Tibial nerve (tissue), 4 donors: ENCODE measurements around the gene UBE2L5. TPM values are rescaled to one million over a fixed set of nuclear protein-coding genes. Genes with fewer than 3 reads are reported as not detected.

Source experiments
- DNase-seq, 2 donors: peaks; one replicate each; pipeline ENCODE4 v3.0.0-alpha.2; 2019; ENCODE audit warnings: low spot score in 2 of 2
- H3K27ac ChIP-seq, 4 donors: fragments of 200-600 bp; sonication (generic) in 3 of 4; one replicate each; pipeline ENCODE4 v1.5.1; 2017 to 2019; ENCODE audit warnings: mild to moderate bottlenecking in 1 of 4
- H3K27me3 ChIP-seq, 2 donors: fragments of 200-600 bp; sonication (generic) in 1 of 2; one replicate each; pipeline versions ENCODE4 v1.5.1 to v1.6.0; 2017 to 2019
- H3K36me3 ChIP-seq, 3 donors: fragments of 200-600 bp; sonication (generic); one replicate each; pipeline ENCODE4 v1.5.1; 2018 to 2019
- H3K4me1 ChIP-seq, 4 donors: fragments of 200-600 bp; sonication (generic) in 3 of 4; one replicate each; pipeline ENCODE4 v1.5.1; 2017 to 2019
- H3K4me3 ChIP-seq, 4 donors: fragments of 200-600 bp; sonication (generic) in 3 of 4; one replicate each; pipeline ENCODE4 v1.5.1; 2017 to 2019; ENCODE audit warnings: mild to moderate bottlenecking in 1 of 4, moderate library complexity in 1 of 4
- H3K9me3 ChIP-seq, 4 donors: fragments of 200-600 bp; sonication (generic) in 3 of 4; one replicate each; pipeline ENCODE4 v1.5.1; 2017 to 2019
- EP300 ChIP-seq, 2 donors: sonication (generic); formaldehyde crosslinking; IDR thresholded peaks; one replicate each; pipeline ENCODE4 v1.6.1; 2017; ENCODE audit warnings: antibody characterized with exemption in 2 of 2, mild to moderate bottlenecking in 1 of 2
- POLR2A ChIP-seq, 2 donors: fragments of 450-650 bp; IDR thresholded peaks; one replicate each; pipeline ENCODE4 v1.6.1; 2017; ENCODE audit warnings: antibody characterized with exemption in 2 of 2, mild to moderate bottlenecking in 2 of 2, moderate library complexity in 2 of 2
- WGBS, 2 donors: methylation state at CpG; one replicate each; pipeline ENCODE4 v1.1.5; 2018; 5-methylcytosine and 5-hydroxymethylcytosine counted together
- total RNA-seq, 4 donors: library from RNA; depleted of rRNA; stranded (reverse); fragments of >200 nt; gene quantifications; one replicate each; pipeline ENCODE4 v1.1.0, GENCODE V29; 2016
- TF ChIP-seq, protein P1 (sequence below), 5 experiments: fragments of 200-600 bp in 3 of 5; fragments of 450-650 bp in 2 of 5; sonication (generic) in 3 of 5; IDR thresholded peaks; one replicate each; pipeline ENCODE4 v1.5.1; 2016 to 2019; ENCODE audit warnings: antibody characterized with exemption in 5 of 5, mild to moderate bottlenecking in 3 of 5, moderate library complexity in 2 of 5

Gene UBE2L5
- total RNA-seq, 4 donors from 2014 or later, result not detected

DNA sequence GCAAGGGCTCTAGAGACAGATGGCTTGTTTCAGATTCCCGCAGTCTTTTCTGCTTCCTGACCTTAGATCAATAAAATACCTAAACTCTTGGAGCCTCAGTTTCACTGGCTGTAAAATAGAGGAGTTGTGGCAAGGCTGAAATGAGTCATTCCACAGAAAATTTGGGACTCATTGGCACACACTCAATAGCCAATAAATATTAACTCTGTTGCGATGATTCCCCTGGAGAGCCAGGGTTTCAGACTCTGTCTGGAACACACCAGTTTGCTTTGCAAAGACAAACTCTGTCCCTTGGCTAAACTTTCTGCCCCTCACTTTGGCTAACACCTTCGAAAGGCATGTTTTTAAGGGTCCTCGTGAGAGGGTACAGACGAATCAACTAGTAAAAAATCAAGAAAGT, 18.1 kb upstream of the UBE2L5 start:
- Histone ChIP-seq H3K36me3 (no peaks in the 10 kb centered on the region), H3K9me3 (no peaks in the 10 kb centered on the region), H3K4me1 (peaks cover 0 to 14% (median 11%) of the 10 kb centered on the region in 4 donors), H3K27ac (peak overlapping the region in 1 of 4 donors; percentile 7), H3K4me3 (no peak overlapping the region), H3K27me3 (no peaks in the 10 kb centered on the region)
- no peak for TF ChIP-seq POLR2A (IDR thresholded peaks at IDR 0.05)
- TF ChIP-seq, protein P1, sequence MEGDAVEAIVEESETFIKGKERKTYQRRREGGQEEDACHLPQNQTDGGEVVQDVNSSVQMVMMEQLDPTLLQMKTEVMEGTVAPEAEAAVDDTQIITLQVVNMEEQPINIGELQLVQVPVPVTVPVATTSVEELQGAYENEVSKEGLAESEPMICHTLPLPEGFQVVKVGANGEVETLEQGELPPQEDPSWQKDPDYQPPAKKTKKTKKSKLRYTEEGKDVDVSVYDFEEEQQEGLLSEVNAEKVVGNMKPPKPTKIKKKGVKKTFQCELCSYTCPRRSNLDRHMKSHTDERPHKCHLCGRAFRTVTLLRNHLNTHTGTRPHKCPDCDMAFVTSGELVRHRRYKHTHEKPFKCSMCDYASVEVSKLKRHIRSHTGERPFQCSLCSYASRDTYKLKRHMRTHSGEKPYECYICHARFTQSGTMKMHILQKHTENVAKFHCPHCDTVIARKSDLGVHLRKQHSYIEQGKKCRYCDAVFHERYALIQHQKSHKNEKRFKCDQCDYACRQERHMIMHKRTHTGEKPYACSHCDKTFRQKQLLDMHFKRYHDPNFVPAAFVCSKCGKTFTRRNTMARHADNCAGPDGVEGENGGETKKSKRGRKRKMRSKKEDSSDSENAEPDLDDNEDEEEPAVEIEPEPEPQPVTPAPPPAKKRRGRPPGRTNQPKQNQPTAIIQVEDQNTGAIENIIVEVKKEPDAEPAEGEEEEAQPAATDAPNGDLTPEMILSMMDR (IDR thresholded peaks at IDR 0.05), result no peak
- no peak for TF ChIP-seq EP300 (IDR thresholded peaks at IDR 0.05)
- no peak for DNase-seq
- WGBS, 2 donors, result 72 to 81% methylated on average over 5 of the region's 5 CpGs

DNA sequence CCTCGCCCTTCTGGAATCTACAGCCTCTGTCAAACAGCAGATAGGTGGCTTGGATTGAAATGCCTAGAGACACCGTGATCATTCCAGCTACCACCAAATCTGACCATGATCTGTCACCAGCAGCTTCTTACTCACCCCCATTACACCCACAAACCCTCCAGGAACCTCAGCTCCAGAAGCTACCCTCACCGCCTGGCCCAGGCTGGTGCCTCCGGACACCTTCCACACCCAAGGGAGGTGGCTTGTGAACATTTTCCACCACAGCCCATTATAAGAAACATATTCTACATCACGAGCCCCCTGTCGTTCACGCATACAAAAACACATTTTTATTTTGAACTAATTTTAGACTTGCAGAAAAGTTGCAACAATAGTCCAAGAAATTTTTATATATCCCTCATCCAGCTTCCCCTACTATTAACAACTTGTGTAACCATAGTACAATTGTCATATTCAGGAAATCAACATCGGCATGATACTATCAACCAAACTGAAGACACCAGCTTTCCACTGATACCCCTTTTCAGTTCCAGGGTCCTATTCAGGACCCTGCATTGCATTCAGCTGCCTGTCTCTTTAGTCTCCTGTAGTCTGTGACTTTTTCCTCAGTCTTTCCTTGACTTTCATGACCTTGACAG, 15.4 kb upstream of the UBE2L5 start:
- Histone ChIP-seq H3K27ac (no peak overlapping the region), H3K9me3 (no peaks in the 10 kb centered on the region), H3K27me3 (no peaks in the 10 kb centered on the region), H3K4me1 (peaks cover 0 to 25% (median 12%) of the 10 kb centered on the region in 4 donors), H3K4me3 (no peak overlapping the region), H3K36me3 (no peaks in the 10 kb centered on the region)
- DNase-seq, result no peak
- 92 to 94% methylated on average over 8 of the region's 8 CpGs for WGBS, 2 donors
- TF ChIP-seq POLR2A (IDR thresholded peaks at IDR 0.05) (no peak), EP300 (IDR thresholded peaks at IDR 0.05) (no peak)

DNA sequence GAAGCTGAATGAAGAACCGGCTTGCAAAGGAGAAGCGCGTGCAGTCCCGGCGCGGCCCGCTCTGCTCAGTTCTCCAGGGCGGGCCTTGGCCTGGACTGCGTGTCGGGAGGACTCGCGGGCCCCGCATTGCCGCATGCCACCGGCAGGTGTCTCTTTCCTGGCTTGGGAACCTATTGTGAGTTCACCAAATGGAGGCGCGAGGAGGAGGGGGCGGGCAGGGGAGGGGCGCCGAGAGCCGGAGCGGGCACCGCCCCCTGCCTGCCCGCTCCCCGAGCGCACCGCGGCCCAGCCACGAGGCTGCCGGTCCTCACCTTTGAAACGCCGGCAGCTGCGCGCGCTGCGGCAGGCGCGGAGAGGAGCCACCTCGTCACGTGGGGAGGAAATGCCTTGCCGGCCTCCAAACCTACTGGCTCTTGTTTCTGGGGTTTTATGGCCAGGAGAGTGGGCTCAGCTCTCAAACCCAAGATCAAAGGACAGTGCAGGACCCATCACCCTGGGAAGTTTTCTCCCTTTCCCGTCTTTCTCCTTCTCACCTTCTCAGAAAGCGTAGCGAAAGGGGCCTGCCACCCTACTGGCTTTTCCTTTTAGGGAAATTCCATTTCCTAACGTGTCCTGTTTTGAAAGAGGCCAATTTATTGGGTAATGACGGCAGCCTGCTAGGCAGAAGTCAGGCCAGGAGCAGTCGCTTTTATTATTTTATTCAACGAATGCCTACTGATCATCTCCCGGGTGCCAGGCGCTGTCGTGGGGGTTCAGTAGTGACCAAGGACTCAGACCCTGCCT, 13.8 kb upstream of the UBE2L5 start:
- peak overlapping the region; percentile 69 to 92 (median 82) for H3K27ac ChIP-seq

DNA sequence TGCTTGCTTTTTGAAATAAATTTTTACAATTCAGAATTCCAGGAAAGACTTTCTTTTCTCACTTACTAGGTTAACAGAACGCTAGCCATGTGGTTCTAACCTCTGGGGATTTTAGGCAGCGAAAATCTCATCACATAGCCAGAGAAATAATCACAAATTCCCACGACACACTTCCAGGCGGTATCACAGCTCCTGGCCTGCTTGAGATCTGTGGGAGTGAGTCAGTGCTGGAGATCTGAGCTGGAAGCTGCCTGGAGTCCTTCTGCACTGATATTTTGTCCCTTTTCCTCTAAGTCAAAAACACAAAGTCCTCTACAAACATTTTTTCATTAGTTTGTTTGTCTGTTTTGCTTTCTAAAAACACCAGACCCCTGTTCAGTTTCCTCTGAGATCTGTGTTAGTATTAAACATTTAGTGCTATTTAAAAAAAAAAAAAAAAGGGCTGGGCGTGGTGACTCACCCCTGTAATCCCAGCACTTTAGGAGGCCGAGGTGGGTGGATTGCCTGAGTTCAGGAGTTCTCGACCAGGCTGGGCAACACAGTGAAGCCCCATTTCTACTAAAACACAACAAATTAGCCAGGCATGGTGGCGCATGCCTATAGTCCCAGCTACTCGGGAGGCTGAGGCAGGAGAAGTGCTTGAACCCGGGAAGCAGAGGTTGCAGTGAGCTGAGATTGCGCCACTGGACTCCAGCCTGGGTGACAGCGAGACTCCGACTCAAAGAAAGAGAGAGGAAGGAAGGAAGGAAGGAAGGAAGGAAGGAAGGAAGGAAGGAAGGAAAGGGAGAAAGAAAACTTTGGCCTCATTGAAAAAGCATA, 12.2 kb upstream of the UBE2L5 start:
- H3K27me3 ChIP-seq, result no peaks in the 10 kb centered on the region
- H3K9me3 ChIP-seq, result no peaks in the 10 kb centered on the region
- H3K4me1 ChIP-seq, result peaks cover 0 to 25% (median 12%) of the 10 kb centered on the region in 4 donors
- no peaks in the 10 kb centered on the region for H3K36me3 ChIP-seq
- 77% methylated on average over 13 of the region's 13 CpGs for WGBS, 2 donors
- no peak overlapping the region for H3K4me3 ChIP-seq
- TF ChIP-seq EP300 (IDR thresholded peaks at IDR 0.05) (peak in 1 of 2 donors; percentile 29), POLR2A (IDR thresholded peaks at IDR 0.05) (no peak)
- peak overlapping the region in 3 of 4 donors; percentile 69 to 92 (median 92) for H3K27ac ChIP-seq
- no peak for DNase-seq

More for the DNA sequence above, 13.8 kb upstream of the UBE2L5 start:
- Histone ChIP-seq H3K27me3 (no peaks in the 10 kb centered on the region), H3K9me3 (no peaks in the 10 kb centered on the region), H3K4me3 (peak overlapping the region; percentile 26 to 60 (median 38)), H3K4me1 (peaks cover 0 to 25% (median 12%) of the 10 kb centered on the region in 4 donors), H3K36me3 (no peaks in the 10 kb centered on the region)
- TF ChIP-seq POLR2A (IDR thresholded peaks at IDR 0.05), result peak in 1 of 2 donors; percentile 6
- TF ChIP-seq EP300 (IDR thresholded peaks at IDR 0.05), result peak in 1 of 2 donors; percentile 77
- TF ChIP-seq, protein P1 (IDR thresholded peaks at IDR 0.05), result peak; percentile 79 to 93 (median 85)
- peak; percentile 90 to 93 for DNase-seq
- WGBS, 2 donors, result 12 to 16% methylated on average over 36 to 51 of the region's 51 CpGs

DNA sequence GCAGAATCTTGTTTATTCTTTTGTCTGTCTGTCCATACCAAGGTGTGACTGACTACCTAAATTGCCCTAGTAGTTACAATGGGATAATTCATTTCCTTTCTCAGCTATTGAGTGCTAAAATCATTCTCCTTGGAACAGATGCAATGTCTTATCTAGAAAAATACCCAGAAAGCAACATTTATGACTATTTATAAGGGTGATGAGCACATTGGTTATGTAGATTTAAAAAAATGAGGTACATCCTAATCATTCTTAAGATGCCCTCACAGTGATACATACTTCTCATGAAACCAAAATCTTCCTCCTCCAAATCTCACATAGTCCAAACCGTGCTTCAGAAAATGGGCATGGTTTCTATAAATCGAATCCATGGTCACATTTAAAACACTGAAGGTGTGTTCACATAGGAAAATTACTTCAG, 11.6 kb upstream of the UBE2L5 start:
- no peaks in the 10 kb centered on the region for H3K36me3 ChIP-seq
- TF ChIP-seq EP300 (IDR thresholded peaks at IDR 0.05) (no peak), POLR2A (IDR thresholded peaks at IDR 0.05) (no peak)
- TF ChIP-seq, protein P1 (IDR thresholded peaks at IDR 0.05), result no peak
- peak overlapping the region in 1 of 4 donors; percentile 92 for H3K27ac ChIP-seq
- no peak overlapping the region for H3K4me3 ChIP-seq
- H3K27me3 ChIP-seq, result no peaks in the 10 kb centered on the region
- 91 to 93% methylated on average over 2 of the region's 2 CpGs for WGBS, 2 donors
- no peak for DNase-seq
- H3K9me3 ChIP-seq, result no peaks in the 10 kb centered on the region
- peaks cover 0 to 25% (median 12%) of the 10 kb centered on the region in 4 donors for H3K4me1 ChIP-seq
